ENCODE results near the gene ARRDC2.

The ARRDC2 gene

DNA sequence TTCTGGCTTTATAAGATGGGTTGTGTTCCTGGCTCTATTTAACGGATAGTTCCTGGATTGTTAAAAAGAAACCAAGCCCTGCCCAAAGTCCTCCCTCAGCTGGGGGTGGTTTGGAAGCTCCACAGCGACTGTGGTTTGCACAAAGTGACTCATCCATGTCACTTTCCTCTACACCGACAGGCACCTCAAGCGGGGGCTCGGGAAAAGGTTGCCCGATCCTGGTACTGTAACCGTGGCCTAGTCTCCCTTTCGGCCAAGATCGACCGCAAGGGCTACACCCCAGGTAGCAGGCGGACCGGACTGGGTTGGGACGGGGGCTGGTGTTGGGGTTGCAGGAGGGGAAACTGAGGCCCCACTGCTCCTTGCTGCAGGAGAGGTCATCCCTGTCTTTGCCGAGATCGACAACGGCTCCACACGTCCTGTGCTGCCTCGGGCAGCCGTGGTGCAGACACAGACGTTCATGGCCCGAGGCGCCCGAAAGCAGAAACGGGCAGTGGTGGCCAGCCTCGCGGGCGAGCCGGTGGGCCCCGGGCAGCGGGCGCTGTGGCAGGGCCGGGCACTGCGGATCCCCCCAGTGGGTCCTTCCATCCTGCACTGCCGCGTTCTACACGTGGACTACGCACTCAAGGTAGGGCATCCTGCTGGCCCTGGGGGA is 1.6 kb downstream of the ARRDC2 start:
- no peak overlapping the region for H3K4me3 ChIP-seq (ENCODE audit: insufficient read depth, low read length, poor library complexity, severe bottlenecking)
- H3K27me3 ChIP-seq (ENCODE audit: low read length): no peaks in the 10 kb centered on the region
- H3K9me2 ChIP-seq (replicated peaks; ENCODE audit: insufficient read depth, low read length): no peaks in the 10 kb centered on the region
- no peak overlapping the region for H3K9ac ChIP-seq (ENCODE audit: low read length)
- H3K27ac ChIP-seq (ENCODE audit: low read depth, low read length): no peak overlapping the region
- no peaks in the 10 kb centered on the region for H4K20me1 ChIP-seq (ENCODE audit: low read depth, low read length)
- no peak overlapping the region for H3K4me2 ChIP-seq (ENCODE audit: low read depth, low read length, poor library complexity, severe bottlenecking)
- no peaks in the 10 kb centered on the region for H3F3A ChIP-seq (ENCODE audit: insufficient read depth)
- peaks cover 5% of the 10 kb centered on the region; the same call in 1 of the 2 replicates for H3K36me3 ChIP-seq (ENCODE audit: low read length)
- no peak overlapping the region for H2AFZ ChIP-seq (ENCODE audit: low read depth, low read length, severe bottlenecking)
- H3K9me3 ChIP-seq (ENCODE audit: insufficient read depth, low read length): no peaks in the 10 kb centered on the region
- no peak for TF ChIP-seq EZH2phosphoT487 (conservative IDR thresholded peaks at IDR 0.05; ENCODE audit: low read length)
- TF ChIP-seq, protein P1, sequence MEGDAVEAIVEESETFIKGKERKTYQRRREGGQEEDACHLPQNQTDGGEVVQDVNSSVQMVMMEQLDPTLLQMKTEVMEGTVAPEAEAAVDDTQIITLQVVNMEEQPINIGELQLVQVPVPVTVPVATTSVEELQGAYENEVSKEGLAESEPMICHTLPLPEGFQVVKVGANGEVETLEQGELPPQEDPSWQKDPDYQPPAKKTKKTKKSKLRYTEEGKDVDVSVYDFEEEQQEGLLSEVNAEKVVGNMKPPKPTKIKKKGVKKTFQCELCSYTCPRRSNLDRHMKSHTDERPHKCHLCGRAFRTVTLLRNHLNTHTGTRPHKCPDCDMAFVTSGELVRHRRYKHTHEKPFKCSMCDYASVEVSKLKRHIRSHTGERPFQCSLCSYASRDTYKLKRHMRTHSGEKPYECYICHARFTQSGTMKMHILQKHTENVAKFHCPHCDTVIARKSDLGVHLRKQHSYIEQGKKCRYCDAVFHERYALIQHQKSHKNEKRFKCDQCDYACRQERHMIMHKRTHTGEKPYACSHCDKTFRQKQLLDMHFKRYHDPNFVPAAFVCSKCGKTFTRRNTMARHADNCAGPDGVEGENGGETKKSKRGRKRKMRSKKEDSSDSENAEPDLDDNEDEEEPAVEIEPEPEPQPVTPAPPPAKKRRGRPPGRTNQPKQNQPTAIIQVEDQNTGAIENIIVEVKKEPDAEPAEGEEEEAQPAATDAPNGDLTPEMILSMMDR (IDR thresholded peaks at IDR 0.05; ENCODE audit: insufficient read depth, low read length, poor library complexity, severe bottlenecking): no peak
- peaks cover 5% of the 10 kb centered on the region; the same call in 1 of the 2 replicates for H3K79me2 ChIP-seq (ENCODE audit: insufficient read depth, low read length)

DNA sequence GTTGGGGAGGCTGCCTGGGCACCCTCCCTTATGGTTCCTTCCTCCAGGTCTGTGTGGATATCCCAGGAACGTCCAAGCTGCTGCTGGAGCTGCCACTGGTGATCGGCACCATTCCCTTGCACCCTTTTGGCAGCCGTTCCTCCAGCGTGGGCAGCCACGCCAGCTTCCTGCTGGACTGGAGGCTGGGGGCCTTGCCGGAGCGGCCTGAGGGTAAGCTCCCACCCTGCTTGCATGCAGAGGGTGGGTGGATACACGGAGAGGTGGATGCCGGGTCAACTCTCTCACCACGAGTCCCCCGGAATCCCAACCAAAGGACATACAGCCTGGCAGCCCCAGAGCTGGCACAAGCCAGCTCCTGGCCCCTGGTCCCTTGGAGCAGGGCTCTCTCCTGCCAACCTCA is 2.2 kb downstream of the ARRDC2 start:
- Histone ChIP-seq H2AFZ (ENCODE audit: low read depth, low read length, severe bottlenecking) (no peak overlapping the region), H3K4me3 (ENCODE audit: insufficient read depth, low read length, poor library complexity, severe bottlenecking) (no peak overlapping the region), H3K9ac (ENCODE audit: low read length) (no peak overlapping the region), H3K9me2 (replicated peaks; ENCODE audit: insufficient read depth, low read length) (no peaks in the 10 kb centered on the region), H3K27ac (ENCODE audit: low read depth, low read length) (no peak overlapping the region), H3K79me2 (ENCODE audit: insufficient read depth, low read length) (peaks cover 5% of the 10 kb centered on the region; the same call in 1 of the 2 replicates), H3K9me3 (ENCODE audit: insufficient read depth, low read length) (no peaks in the 10 kb centered on the region), H3K36me3 (ENCODE audit: low read length) (peaks cover 5% of the 10 kb centered on the region; the same call in 1 of the 2 replicates), H3K4me2 (ENCODE audit: low read depth, low read length, poor library complexity, severe bottlenecking) (no peak overlapping the region), H3F3A (ENCODE audit: insufficient read depth) (0 out of 2 replicates have a peak, but pooled peaks cover 3% of the 10 kb centered on the region), H3K27me3 (ENCODE audit: low read length) (no peaks in the 10 kb centered on the region), H4K20me1 (ENCODE audit: low read depth, low read length) (no peaks in the 10 kb centered on the region)
- TF ChIP-seq EZH2phosphoT487 (conservative IDR thresholded peaks at IDR 0.05; ENCODE audit: low read length): no peak
- TF ChIP-seq, protein P1 (IDR thresholded peaks at IDR 0.05; ENCODE audit: insufficient read depth, low read length, poor library complexity, severe bottlenecking): no peak

DNA sequence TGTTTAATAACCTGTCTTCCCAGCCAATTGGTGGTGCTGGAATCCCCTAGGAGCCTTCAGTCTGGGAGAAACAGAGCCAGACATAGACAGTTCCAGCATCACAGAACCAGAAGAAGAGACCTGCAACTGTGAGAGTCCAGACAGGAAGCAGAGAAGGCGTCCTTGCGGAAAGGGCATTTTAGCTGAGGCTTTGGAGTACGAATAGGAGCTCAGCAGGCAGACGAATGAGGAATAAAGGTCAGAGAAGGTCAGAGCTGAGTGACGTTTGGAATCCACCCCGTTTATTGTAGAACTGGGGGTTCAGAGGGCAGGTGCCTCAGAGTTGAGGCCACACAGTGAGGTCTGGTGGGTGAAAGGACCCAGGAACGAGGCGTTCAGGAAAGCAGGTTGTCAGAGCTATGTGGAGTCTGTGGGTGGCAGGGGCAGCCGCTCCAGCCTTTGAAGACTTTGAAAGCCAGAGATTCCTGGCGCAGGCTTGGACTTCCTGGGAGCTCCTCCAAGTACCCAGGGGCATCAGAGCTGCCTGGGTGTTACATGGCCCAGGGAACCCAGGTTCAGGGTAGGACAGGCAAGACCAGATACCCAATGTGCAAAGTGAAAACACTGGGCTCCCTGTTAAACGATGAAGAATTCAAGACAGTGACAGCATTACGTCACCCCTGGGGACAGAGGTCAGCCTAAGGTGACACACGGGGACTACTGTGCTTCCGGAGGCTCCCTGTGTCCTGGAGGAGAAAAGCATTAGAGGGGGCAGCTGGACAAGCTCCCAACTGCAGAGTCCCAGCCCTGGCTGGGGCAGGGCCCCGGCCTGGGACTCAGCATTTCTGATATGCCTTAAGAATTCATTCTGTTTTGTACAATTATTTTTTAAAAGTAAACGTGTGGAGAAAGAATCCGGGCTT is 5.5 kb downstream of the ARRDC2 start:
- H3K4me2 ChIP-seq (ENCODE audit: low read depth, low read length, poor library complexity, severe bottlenecking): no peak overlapping the region
- H3K27ac ChIP-seq (ENCODE audit: low read depth, low read length): no peak overlapping the region
- no peaks in the 10 kb centered on the region for H3K27me3 ChIP-seq (ENCODE audit: low read length)
- H3K9me2 ChIP-seq (replicated peaks; ENCODE audit: insufficient read depth, low read length): no peaks in the 10 kb centered on the region
- H4K20me1 ChIP-seq (ENCODE audit: low read depth, low read length): no peaks in the 10 kb centered on the region
- no peaks in the 10 kb centered on the region for H3K9me3 ChIP-seq (ENCODE audit: insufficient read depth, low read length)
- H3K36me3 ChIP-seq (ENCODE audit: low read length): peaks cover 10% of the 10 kb centered on the region
- 0 out of 2 replicates have a peak, but pooled peaks cover 5% of the 10 kb centered on the region for H3F3A ChIP-seq (ENCODE audit: insufficient read depth)
- H3K9ac ChIP-seq (ENCODE audit: low read length): no peak overlapping the region
- no peaks in the 10 kb centered on the region for H3K79me2 ChIP-seq (ENCODE audit: insufficient read depth, low read length)
- no peak overlapping the region for H2AFZ ChIP-seq (ENCODE audit: low read depth, low read length, severe bottlenecking)
- TF ChIP-seq, protein P1 (IDR thresholded peaks at IDR 0.05; ENCODE audit: insufficient read depth, low read length, poor library complexity, severe bottlenecking): no peak
- H3K4me3 ChIP-seq (ENCODE audit: insufficient read depth, low read length, poor library complexity, severe bottlenecking): no peak overlapping the region

All from SU-DHL-6 (cell line).